ENCODE data around the gene TRIM71. TPM values are rescaled to one million over a fixed set of nuclear protein-coding genes. Genes with fewer than 3 reads are reported as not detected.

Gene TRIM71
- total and polyA plus RNA-seq, 2 experiments from 2014 or later = 1.9 to 14.5 TPM

GRCh38 chr3:32841341-32841740 lies 23.5 kb downstream of the TRIM71 start:
- 61% methylated on average over 10 of the region's 12 CpGs for WGBS (ENCODE audit: low lambda C conversion rate, missing lambda C conversion rate)
- no peaks in the 10 kb centered on the region for H3K36me3 ChIP-seq (replicated peaks; ENCODE audit: insufficient read depth, low read depth)
- no peaks in the 10 kb centered on the region for H3K27me3 ChIP-seq
- H3K9me3 ChIP-seq (ENCODE audit: low read depth) = no peaks in the 10 kb centered on the region
- no peak overlapping the region for H2AFZ ChIP-seq
- peak overlapping the region; percentile 70 for H3K4me2 ChIP-seq
- TF ChIP-seq EZH2 (IDR thresholded peaks at IDR 0.05; ENCODE audit: borderline replicate concordance) (no peak), EZH2phosphoT487 (IDR thresholded peaks at IDR 0.05; ENCODE audit: low read depth, severe bottlenecking, unreplicated experiment) (no peak)
- TF ChIP-seq, protein P1, sequence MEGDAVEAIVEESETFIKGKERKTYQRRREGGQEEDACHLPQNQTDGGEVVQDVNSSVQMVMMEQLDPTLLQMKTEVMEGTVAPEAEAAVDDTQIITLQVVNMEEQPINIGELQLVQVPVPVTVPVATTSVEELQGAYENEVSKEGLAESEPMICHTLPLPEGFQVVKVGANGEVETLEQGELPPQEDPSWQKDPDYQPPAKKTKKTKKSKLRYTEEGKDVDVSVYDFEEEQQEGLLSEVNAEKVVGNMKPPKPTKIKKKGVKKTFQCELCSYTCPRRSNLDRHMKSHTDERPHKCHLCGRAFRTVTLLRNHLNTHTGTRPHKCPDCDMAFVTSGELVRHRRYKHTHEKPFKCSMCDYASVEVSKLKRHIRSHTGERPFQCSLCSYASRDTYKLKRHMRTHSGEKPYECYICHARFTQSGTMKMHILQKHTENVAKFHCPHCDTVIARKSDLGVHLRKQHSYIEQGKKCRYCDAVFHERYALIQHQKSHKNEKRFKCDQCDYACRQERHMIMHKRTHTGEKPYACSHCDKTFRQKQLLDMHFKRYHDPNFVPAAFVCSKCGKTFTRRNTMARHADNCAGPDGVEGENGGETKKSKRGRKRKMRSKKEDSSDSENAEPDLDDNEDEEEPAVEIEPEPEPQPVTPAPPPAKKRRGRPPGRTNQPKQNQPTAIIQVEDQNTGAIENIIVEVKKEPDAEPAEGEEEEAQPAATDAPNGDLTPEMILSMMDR (IDR thresholded peaks at IDR 0.05; ENCODE audit: poor library complexity) = no peak
- DNase-seq (ENCODE audit: low spot score) = no peak
- H3K9me2 ChIP-seq (replicated peaks; ENCODE audit: insufficient read depth) = no peaks in the 10 kb centered on the region
- H3K4me3 ChIP-seq = no peak overlapping the region
- peak overlapping the region; percentile 90 for H3K27ac ChIP-seq
- peaks cover 80% of the 10 kb centered on the region for H3K79me2 ChIP-seq
- H4K20me1 ChIP-seq (ENCODE audit: insufficient read depth, poor library complexity, severe bottlenecking) = no peaks in the 10 kb centered on the region
- peaks cover 64% of the 10 kb centered on the region for H3K4me1 ChIP-seq (ENCODE audit: insufficient read depth)

DNA sequence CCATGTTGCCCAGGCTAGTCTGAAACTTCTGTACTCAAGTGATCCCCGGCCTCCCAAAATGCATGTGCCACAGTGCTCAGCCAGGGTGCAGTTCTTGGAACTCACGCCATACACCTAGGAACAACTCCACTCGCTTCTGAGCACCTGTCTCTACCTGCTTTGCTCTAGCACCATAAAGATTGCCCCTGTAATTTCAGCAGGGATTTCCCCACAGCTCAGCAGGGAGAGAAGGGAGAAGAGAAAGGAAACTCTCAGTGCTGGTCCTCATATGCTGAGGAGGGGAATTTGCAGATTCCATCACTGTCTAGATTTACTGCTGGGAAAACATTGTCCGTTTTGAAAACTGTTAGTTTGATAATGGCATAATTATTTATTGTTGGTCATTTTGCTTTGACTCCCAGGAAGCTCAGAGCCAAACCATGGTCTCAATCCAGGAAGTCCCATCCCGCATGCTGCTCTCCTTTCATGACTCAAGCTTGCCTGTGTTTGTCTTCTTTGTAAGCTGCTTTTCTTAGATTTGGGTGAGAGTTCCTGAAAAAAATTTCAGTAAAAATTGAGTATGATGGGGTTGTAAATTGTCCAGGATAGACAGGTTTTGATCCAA lies 24.2 kb downstream of the TRIM71 start:
- H3K9me2 ChIP-seq (replicated peaks; ENCODE audit: insufficient read depth) = no peaks in the 10 kb centered on the region
- H3K27ac ChIP-seq = peak overlapping the region; percentile 90
- H3K79me2 ChIP-seq = peaks cover 80% of the 10 kb centered on the region
- TF ChIP-seq EZH2phosphoT487 (IDR thresholded peaks at IDR 0.05; ENCODE audit: low read depth, severe bottlenecking, unreplicated experiment) = no peak
- TF ChIP-seq, protein P1 (IDR thresholded peaks at IDR 0.05; ENCODE audit: poor library complexity) = no peak
- TF ChIP-seq EZH2 (IDR thresholded peaks at IDR 0.05; ENCODE audit: borderline replicate concordance) = no peak
- H3K27me3 ChIP-seq = no peaks in the 10 kb centered on the region
- DNase-seq (ENCODE audit: low spot score) = no peak
- H3K9me3 ChIP-seq (ENCODE audit: low read depth) = no peaks in the 10 kb centered on the region
- WGBS (ENCODE audit: low lambda C conversion rate, missing lambda C conversion rate) = 61% methylated on average over 5 of the region's 5 CpGs
- peak overlapping the region; percentile 70 for H3K4me2 ChIP-seq
- no peaks in the 10 kb centered on the region for H4K20me1 ChIP-seq (ENCODE audit: insufficient read depth, poor library complexity, severe bottlenecking)
- peaks cover 59% of the 10 kb centered on the region for H3K4me1 ChIP-seq (ENCODE audit: insufficient read depth)
- H3K36me3 ChIP-seq (replicated peaks; ENCODE audit: insufficient read depth, low read depth) = no peaks in the 10 kb centered on the region
- H3K4me3 ChIP-seq = no peak overlapping the region
- no peak overlapping the region for H2AFZ ChIP-seq

GRCh38 chr3:32842531-32842931 lies 24.7 kb downstream of the TRIM71 start:
- no peak overlapping the region for H2AFZ ChIP-seq
- H3K4me1 ChIP-seq (ENCODE audit: insufficient read depth) = peaks cover 63% of the 10 kb centered on the region
- H4K20me1 ChIP-seq (ENCODE audit: insufficient read depth, poor library complexity, severe bottlenecking) = no peaks in the 10 kb centered on the region
- H3K4me3 ChIP-seq = no peak overlapping the region
- no peaks in the 10 kb centered on the region for H3K36me3 ChIP-seq (replicated peaks; ENCODE audit: insufficient read depth, low read depth)
- H3K79me2 ChIP-seq = peaks cover 80% of the 10 kb centered on the region
- peak overlapping the region; percentile 90 for H3K27ac ChIP-seq
- no peak for TF ChIP-seq EZH2phosphoT487 (IDR thresholded peaks at IDR 0.05; ENCODE audit: low read depth, severe bottlenecking, unreplicated experiment)
- TF ChIP-seq, protein P1 (IDR thresholded peaks at IDR 0.05; ENCODE audit: poor library complexity) = no peak
- TF ChIP-seq EZH2 (IDR thresholded peaks at IDR 0.05; ENCODE audit: borderline replicate concordance) = no peak
- H3K27me3 ChIP-seq = no peaks in the 10 kb centered on the region
- WGBS (ENCODE audit: low lambda C conversion rate, missing lambda C conversion rate) = 51% methylated on average over 3 of the region's 3 CpGs
- H3K4me2 ChIP-seq = peak overlapping the region; percentile 70
- H3K9me3 ChIP-seq (ENCODE audit: low read depth) = no peaks in the 10 kb centered on the region
- no peaks in the 10 kb centered on the region for H3K9me2 ChIP-seq (replicated peaks; ENCODE audit: insufficient read depth)
- DNase-seq (ENCODE audit: low spot score) = no peak
